ENCODE data around the gene SIRT7. TPM values are rescaled to one million over a fixed set of nuclear protein-coding genes. Genes with fewer than 3 reads are reported as not detected.

SIRT7 gene, protein sequence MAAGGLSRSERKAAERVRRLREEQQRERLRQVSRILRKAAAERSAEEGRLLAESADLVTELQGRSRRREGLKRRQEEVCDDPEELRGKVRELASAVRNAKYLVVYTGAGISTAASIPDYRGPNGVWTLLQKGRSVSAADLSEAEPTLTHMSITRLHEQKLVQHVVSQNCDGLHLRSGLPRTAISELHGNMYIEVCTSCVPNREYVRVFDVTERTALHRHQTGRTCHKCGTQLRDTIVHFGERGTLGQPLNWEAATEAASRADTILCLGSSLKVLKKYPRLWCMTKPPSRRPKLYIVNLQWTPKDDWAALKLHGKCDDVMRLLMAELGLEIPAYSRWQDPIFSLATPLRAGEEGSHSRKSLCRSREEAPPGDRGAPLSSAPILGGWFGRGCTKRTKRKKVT
- 5.5 and 8.7 TPM in 2 replicates for total RNA-seq (2014; rRNA removed; shearing (Covaris generic))

DNA sequence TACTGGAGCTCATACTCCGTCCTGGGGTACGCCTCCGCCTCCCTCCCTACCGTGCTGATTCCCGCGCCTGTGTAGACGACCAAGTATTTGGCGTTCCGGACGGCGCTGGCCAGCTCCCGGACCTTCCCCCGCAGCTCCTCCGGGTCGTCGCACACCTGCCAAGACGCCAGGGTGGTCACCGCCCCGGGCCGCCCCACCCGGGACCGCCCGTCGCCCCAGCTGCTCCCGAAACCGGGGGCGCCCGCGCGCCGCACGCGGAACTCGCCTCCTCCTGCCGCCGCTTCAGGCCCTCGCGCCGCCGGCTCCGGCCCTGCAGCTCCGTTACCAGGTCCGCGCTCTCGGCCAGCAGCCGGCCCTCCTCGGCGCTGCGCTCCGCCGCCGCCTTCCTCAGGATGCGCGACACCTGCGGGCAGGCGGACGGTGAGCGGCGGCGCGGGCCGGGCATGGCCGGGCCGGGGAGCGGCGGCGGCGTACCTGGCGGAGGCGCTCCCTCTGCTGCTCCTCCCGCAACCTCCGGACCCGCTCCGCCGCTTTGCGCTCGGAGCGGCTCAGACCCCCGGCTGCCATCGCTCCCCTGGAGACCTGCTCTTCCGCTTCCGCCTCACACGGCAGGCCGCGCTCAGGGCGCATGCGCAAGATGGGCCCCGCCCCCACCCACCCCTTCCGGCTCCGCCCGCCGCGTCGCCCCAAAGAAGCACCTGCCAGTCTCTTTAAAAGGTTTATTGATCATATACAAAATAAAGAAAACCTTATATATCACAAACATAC lies at the start of gene SIRT7:
SIRT7 (minus strand) TSS at position 612 of the 768 bp plus-strand sequence; CDS start at position 567, 45 bp downstream.
- peak; percentile 49 for DNase-seq (ENCODE audit: low spot score)

DNA sequence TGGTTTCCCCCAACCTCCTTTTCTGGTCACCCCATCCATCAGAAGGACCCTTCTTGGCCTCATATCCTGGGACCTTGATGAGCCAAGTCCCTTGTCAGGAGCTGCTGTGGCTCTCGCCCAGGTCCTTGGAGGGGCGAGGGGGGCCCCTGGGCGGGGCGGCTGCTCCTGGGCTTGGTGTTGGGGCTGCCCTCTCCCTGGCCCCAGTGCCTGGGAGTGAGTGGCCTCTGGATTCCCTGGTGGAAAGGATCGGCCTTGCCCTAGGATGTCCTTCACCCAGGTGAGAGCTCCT lies 49.2 kb upstream of the SIRT7 start:
- DNase-seq (ENCODE audit: low spot score) = no peak

DNA sequence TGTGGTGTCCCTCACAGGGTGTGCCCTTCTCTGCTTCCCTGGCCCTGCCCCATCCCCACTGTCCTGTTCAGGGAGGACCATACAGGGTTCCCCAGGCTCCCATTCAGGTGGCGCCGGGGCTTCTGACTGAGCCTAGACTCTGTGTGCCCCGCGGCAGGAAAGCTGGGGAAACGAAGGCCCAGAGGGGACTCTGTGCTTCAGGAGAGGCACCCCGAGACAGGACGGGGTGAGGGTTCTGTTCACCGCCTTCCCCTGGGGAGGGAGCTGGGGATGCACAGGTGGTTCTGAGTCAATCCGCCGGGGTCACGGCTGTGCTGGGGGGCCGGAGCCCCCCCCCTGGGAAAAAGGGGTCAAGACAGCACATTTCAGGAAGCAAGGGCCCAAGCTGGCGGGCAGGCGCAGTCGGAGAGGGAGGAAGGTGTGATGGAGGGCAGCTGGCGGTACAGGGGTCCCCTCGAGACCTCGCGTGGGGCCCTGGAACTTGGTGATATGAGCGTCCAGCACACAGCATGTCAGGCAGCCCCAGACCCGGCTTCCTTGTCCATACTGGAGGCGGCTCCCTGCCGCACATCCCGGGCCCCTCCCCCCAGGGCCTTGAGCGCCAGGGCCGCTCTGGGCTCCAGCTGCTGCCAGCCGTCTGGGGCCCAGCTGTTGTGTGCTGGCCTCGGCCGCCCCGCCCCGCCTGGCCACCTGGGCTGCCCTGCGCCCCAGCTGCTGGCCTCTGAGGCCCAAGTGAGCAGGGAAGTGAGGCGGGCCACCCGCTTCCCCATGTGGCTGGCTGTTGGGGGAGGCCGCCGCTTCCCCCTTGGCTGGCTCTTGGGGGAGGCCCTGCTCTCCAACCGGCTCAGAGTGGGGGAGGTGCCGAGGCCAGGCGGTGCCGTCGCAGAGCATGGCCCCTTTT lies 48.6 kb upstream of the SIRT7 start:
- DNase-seq (ENCODE audit: low spot score) = peak; percentile 43

DNA sequence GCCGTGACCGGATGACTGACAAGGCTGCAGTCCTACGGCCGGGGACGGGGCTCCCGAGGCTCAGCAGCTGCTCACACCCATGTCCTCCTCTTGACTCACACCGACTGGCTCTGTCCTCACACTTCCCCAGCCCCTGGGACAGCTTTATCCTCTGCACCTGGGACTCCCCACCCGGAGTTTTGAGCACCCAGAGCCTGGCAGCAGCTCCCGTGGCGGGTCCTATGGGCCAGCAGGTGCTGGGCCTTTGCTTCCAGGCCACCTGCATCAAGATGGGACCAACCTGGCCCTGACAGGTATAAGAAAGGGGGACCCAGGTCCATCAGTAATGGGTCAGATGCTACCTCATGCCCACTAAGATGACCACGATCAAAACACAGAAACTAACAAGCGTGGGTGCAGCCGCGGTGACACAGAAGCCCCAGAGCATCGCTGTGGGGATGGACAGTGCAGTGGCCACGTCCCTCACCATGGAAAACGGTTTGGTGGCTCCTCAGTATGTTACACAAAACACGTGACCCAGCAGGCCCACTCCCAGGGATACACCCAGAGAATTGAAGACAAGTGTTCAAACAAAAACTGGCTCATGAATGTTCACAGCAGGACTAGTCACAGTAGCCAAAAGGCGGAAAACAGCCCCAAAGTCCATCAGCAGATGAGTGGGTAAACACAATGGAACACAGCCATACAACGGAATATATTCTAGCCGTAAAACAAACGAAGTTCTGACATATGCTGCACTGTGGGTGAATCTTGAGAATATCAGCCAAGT lies 46.3 kb upstream of the SIRT7 start:
- DNase-seq (ENCODE audit: low spot score) = no peak

DNA sequence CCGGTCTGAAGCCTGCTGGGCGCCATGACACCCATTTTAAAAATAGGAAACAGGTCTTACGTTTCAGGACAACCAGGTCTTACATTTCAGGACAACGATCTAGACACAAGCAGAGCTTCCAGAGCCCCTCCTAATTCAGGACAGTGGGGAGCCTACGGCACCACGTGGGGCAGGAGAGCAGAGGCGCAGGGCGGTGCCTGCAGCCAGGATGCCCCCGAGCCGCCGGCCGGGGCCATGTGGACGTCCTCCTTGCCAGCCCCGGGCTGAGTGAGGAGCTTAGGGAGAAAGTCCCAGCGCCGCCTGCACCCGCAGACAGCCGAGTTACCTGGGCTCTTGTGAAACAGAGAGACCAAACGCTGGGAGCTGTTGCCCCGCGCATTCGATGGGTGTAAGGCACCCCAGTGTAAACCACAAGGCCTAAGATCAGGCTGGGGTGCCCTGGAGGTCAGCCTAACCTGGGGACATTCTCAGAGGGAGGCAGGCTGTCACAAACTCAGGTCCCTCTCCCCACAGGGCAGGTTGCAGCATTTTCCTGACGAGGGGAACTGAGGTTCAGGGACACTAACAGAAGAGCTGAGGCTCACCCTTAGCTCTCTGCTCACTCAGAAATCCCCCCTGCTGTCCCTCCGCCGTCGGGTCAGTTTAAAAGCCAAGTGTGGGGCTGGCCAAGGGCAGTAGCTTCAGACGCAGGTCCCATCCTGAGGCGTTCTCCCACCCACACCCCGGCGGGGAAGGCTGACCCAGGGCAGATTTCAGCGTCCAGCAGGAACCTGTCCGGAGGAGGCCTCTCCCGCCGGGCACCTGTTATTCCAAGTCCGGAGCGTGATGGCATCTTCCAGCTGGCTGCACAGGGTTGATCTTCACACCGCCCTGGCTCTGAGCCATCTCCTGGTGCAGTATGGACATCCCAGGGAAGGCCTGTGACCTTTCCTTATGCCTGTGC lies 44.8 kb upstream of the SIRT7 start:
- no peak for DNase-seq (ENCODE audit: low spot score)

DNA sequence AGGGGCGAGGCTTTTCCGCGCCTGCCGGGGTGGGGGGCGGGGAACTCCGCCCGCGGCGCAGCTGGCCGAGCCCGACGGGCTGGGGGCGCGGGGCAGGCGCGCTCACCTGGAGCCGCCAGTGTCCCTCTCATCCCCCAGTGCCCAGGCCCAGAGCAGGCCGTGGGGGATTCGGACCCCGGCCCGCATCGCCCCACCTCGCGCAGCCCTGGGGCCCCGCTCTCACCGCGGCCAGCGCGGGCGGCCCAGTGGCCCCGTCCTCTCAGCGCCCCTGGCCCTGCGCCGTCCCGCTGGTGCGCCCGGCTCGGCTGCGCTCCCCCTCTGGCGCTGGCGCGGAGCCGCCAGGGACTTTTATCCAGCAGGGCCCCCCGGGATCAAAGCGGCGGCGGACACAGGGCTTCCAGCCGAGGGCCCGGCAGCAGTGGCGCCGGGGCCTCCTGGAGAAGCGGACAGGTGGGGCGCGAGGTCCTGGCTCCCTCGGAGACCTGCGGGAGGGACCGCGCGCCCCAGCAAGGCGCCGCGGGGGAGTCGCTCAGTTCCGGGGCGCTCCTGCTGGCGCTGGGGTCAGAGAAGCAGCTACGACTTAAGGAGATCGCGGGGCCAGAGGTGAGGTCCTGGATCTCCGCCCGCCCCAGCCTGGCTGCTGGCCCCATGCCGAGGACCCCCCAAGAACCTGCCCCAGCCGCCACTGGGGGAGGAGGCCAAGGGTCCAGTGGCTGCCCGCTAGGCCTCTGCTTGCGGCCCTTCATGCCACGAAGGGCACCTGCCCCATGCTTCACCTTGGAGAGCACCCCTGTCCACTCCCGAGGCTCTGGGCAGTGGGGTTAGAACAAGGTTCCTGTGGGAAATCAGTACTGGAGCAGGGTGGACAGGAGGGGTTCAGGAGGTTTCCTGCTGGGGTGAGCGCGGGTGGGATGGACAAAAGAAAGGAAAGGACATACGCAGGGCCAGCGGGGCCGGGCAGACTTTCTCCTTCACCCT lies 43.8 kb upstream of the SIRT7 start:
- DNase-seq (ENCODE audit: low spot score) = no peak

DNA sequence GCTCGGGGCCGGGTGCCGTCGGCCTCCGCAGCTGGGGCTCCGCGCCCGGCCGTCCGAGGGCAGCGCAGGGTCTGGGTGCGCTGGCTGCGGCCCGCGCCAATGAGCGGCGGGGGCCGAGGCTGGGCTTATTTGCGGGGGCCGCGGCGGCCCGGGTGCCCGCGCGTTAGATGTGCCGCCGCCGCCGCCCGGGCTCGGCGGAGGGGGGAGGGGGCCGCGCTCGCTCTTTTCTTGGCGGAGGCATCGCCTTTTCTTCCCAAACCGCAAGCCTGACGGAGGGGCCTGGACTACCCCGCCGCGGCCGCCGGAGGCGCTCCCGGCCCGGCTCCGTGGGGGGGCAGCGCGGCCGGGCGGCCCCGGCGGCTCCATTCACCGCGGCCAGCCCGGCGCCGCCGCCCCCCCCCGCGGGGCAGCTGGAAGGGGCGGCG lies 43.1 kb upstream of the SIRT7 start, which contains the start of gene NOTUM:
NOTUM (minus strand) TSS at position 101 of the 425 bp plus-strand sequence. CDS start 278 bp downstream, outside the sequence.
- no peak for DNase-seq (ENCODE audit: low spot score)

DNA sequence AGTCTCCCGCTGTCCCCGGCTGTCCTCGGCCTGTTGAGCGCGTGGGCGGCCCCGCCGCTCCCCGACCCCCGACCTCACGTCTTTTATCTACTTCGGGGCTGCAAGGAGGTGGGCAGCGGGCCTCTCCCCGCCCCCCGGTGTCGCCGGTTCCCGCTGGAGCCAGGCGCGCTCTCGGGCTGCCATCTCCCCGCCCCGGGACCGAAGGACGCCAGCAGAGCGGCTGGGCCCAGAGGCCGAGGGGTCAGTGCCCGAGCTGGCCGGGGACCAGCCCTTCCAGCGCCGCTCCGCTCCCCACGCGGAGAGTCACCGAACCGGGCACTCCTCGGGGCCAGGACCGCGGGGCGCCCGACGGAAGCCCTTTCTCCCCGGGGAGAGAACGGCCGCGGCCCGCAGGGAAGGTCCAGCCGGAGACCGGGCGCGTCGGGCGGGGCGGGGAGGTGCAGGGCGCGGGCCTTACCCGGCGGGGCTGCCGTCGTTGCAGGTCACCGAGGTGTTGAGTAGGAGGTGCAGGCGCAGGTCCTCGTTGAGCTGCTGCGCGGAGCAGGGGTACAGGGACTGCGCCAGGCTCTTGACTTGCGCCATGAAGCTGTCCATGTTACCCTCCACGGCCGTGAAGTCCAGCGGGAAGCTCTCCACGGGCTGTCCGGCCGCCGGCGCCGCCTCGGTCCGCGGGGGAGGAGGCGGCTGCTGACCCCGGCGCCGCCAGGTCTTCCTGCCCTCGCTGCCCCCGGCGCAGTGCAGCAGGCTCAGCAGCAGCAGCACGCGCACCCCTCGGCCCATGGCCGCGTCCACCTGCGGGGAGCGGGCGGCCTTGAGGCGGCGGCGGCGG lies 42.4 kb upstream of the SIRT7 start:
- DNase-seq (ENCODE audit: low spot score) = no peak

DNA sequence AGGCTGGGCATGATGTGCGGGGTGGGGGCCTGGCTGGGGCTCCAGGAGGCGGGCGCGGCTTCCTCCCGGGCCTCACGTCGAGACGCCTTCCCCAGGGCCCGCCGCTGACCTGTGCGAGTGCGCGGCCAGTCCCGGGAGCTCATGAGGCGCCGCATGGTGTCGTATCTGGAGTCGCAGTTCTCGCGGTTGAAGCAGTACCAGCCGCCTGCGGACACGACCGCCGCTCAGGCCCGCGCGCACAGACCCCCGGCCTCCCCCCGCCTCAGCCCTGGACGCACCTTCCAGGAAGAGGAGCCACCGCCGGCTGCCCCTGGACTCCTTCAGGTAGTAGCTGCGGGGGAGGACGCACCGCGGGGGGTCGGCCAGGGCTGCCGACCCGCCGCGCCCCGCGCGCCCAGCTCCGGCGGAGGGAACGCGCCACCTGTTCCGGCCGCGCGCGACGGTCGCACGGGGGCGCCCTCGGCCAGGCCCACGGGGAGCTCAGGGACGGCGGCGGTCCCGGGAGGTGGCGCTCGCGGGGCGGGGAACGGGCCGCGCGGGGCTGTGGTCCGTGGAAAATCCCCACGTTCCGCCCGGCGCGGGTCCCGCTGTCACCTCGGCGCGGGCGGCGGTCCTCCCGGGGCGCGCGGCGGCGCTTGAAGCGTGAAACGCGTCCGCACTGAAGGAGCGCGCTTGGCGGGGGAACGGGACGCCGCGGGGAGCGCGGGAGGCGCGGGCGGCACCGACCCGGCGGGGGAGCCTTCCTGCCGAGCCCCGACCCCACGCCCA lies 41.6 kb upstream of the SIRT7 start:
- DNase-seq (ENCODE audit: low spot score) = no peak

DNA sequence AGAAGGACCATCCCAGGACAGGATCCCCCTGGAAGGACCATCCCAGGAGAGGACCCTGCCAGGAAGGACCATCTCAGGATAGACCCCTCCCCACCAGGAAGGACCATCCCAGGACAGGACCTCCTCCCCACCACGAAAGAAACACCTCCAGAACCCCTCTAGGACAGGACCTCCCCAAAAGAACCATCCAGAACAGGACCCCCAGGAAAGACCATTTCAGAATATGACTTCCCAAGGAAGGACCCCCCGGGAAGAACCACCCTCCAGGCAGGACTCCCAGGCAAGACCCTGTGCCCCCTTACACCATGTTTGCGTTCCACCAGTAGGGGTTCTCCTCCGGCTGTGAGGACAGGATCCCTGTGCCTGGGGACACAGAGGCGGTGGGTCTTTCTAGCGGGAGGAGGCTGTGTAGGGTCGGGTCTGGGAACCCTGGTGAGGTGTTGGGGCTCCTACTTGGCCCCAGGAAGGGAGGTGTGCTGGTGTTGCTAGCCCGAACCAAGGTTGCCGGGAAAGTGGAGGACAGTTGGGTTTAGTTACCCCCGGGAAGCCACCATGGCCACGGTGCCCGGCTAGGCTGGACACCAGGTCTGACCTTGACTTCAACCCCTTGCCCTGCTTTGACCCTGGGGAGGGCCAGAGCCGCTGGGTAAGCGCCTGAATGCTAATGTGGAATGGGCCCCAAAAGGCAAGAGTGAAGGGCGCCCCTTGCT lies 40.8 kb upstream of the SIRT7 start:
- DNase-seq (ENCODE audit: low spot score) = no peak

DNA sequence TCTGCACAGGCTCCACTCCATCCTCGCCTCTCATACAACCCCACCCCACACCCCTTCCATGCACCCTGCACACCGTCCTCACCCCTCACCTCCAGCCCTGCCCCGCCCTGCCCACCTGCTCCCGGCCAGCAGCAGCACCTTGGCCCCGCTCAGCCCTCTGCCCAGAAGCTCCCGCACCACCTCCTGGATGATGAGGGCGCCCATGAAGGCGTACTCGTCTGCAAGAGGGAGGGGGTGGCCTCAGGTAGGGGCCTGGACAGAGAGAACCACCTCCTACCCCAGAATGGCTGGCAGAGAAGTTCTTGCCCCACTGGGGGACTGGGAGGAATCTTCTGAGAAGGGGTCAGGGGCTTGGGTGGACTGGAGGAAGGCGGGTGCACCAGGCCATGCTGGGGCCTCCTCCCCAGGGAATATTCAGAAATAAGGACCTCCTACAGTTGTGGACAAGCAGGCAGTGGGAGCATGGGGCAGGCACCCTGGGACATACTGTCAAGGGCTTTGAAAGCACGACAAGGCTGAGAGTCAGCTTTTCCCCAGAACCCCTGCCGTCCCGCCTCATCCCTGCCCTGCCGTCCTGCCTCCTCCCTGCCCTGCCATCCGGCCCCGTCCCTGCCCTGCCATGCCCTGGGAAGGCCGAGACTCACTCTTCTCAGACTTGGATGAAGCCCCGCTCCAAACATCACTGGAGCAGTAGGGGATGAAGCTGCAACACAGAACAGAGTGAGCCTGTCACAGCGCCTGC lies 39.9 kb upstream of the SIRT7 start:
- DNase-seq (ENCODE audit: low spot score) = no peak

DNA sequence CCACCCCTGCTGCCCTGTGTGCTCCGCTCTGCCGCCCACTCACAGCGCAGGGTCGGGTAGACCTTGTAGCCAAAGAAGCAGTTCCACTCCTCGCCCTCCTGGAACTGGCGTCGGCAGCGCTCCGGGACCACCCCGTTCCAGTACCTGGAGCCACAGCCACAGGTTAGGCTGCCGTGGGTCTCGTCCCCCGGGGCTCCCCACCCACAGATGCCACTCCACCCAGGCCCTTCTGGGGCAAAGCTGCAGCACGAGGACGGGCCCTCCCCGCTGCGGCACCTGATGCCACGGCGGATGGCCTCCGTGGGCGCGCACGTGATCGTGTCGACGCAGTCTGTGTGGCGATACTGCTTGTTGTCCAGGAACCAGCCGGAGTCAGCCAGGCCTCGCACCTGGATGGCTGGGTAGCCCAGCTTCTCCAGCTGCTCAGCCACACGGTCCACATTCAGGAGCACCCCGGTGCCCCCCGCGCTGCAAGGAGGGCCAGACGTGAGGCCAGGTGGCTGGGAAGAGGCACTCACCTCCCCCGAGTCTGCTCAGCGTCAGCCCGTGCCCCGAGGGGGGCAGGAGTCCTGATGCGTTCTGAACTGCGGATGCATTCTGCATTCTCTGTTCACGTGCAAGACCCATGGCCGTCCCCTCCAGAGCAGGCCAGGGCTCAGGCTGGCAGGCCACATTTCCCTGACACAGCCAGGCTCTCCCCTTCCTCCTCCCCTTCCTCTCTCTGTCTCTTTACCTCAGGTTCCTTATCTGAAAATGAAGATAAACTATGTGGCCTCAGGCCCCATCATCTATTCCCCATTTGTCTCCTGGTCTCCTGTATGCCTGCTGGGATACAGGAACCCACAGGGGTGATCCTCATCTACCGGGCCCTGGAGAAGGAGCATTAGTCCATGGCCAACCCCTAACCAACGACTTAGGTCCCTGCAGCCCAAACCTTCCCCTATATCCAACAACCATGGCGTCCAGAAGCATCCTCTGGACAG lies 38.9 kb upstream of the SIRT7 start:
- DNase-seq (ENCODE audit: low spot score) = no peak

DNA sequence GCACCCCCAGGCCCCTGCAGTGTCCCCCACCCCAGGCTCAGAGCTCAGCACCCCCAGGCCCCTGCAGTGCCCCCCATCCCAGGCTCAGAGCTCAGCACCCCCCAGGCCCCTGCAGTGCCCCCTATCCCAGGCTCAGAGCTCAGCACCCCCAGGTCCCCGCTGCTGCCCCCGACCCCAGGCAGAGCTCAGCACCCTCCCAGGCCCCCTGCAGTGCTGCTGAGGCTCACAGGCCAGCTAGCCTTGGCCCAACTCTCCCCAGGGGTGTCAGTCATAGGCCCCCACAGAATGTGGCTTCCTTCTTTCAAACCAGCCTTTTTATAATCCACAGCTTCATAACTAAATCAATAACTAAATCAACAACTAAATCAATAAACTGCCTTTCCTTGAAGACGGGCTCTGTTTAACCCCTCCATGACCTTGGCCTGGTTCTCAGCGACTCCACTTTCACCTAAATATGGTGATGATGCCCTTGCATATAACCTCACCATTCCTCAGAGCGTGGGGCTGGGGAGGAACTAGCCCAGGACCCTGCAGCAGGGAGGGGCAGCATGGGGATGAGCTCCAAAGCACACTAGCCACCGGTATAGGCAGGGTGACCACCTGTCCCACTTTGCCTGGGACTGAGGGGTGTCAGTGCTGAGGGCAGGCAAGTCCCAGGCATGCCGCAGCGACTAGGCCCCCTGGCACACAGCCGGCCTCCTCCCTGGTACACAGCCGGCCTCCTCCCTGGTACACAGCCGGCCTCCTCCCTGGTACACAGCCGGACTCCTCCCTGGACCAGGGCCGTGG lies 38.0 kb upstream of the SIRT7 start:
- no peak for DNase-seq (ENCODE audit: low spot score)

Data from H4 (cell line).